ENCODE measurements around the gene GPHN.
"Not testable (repeated sequence)": the region's sequence is repeated elsewhere in the genome, so short reads cannot be mapped to it uniquely, and the experiment has no call there.

GPHN gene

DNA sequence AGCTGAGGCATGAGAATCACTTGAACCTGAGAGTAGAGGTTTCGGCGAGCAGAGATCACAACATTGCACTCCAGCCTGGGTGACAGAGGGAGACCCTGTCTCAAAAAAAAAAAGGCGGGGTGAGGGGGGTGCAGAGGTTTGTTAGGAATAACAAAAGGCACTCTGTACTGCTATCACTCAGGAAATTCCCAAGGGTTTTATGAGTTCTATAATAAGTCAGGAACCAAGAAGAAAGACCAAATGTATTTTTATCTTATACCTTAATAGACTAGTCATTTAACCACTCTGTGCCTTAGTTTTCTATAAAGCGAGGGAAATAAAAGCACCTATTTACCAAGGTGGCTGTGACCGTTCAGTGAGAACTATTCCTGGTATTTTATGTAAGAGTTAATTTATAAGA, 319.2 kb downstream of the GPHN start:
- no peak for DNase-seq

DNA sequence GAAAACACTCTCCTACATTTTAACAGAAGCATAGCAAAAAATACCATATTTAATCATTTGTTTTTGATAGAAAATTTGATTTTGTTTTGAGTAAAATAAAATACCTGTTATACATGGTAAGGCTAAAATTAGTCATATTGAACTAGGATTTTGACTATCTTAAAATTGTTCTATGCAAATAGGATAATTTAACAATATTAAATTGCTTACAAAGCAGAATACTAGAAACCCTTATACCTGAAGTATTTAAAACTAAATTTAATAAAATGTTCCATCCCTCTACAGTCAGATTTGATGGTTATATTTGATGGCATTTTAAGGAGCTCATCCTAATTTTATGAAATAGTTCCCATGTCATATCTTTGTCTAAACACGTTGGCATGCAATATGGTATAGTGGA, 323.2 kb downstream of the GPHN start:
- no peak for DNase-seq

DNA sequence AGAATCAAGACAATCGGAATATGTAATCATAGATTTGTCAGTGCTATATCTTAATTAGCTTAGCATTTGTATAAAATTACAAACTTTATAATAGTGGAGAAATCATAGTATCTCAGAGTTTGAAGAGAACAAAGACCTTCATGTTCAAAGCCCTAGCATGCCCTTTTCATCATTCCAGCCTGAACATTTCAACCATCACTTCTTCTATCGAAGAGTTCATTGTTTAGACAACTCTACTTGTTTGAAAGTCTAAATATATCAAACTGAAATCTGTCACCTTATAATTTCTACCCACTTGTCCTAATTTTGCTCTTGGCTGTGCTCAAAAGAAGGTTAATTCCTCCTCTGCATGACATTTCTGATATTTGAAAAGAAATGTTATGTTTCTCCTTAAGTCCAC, 325.9 kb downstream of the GPHN start:
- no peak for DNase-seq

DNA sequence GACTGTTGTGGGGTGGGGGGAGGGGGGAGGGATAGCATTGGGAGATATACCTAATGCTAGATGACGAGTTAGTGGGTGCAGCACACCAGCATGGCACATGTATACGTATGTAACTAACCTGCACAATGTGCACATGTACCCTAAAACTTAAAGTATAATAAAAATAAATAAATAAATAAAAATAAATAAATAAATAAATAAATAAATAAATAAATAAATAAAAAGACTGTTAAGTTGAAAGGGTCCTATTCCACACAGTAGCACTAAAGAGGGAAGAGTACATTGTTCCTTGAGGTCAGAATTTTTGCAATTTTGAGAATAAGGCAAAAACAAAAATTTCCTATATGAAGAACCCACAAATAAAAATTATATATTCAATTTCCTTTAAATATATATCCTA, 329.5 kb downstream of the GPHN start:
- DNase-seq, result not testable (repeated sequence)

DNA sequence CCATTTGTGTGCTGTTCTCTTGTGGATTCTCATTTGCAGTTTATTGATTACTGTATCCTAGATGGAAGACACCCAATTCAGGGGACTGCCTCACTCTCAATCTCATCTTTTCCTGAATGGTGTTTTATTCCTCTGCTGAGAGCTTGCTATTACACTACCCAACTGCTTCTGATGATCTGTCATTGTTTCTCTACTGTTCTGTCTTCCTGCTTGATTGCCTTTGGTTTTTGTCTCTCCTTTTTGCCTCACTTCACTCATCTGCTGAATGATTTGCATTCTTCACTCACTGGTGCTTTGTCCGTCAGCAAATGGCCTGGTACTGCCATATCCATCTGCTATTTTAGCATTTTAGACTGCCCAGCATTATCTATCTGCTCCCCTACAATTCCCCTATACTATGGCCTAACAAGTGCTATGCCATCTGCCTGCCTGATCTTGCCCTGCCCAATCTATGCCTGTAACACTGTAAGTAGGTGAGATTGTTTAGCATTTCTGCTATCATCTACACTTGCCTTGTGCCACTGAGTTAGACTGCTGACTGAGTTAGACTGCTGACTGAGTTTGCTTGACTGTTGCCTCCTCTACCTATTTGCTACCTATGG, 335.1 kb downstream of the GPHN start:
- DNase-seq, result no peak

DNA sequence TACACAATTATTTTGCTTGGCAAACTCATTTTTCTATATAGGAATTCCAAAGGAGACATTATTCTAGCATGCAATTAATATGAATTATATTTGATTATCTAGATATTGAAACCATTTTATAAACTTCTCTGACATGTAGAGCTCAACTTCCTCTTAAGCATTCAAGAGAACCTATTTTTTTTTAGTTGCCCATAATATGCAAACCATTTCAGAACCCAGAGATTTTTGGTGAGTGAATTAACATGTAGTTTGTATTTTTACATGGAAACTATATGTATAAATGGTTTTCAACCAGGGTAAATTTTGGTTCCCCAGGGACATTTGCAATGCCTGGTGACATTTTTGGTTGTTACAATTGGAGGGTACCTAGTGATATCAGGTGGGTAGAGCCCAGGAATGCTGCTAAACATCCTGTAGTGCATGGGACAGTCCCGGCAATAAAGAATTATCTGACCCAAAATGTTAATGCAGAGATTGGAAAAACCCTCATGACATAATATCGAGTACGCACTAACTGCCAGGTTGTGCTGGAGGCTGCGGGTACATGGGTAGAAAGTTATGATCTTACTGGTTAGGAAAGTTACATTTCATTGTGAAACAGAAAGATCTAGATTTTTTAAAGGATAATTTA, 342.4 kb downstream of the GPHN start:
- DNase-seq, result no peak

DNA sequence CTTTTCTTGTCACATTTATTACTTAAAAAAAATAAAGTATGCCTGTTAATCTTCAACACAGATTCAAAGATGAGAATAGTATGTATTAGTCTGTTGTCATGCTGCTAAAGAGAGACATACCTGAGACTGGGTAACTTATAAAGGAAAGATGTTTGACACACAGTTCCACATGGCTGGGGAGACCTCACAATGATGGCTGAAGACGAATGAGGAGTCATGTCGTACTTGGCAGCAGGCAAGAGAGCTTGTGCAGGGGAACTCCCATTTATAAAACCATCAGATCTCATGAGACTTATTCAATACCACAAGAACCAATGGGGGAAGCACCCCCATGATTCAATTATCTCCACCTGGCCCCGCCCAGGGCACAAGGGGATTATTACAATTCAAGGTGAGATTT, 345.4 kb downstream of the GPHN start:
- DNase-seq, result no peak

DNA sequence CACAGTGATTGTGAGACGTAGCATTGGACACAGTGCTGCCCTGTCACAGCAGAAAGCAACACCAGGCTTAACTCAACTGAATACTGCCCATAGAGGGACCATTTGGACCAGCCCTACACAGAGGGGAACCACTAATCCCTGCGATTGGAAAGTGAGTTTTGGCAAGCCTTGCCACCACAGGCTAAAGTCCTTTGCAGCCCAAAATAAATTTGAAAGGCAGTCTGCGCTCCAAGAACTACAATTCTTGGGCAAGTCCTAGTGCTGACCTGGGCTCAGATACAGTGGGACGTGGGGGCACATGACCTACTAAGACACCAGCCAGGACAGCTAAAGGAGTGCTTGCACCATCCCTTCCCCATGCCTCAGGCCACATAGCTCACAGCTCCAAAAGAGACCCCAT, 349.9 kb downstream of the GPHN start:
- no peak for DNase-seq

DNA sequence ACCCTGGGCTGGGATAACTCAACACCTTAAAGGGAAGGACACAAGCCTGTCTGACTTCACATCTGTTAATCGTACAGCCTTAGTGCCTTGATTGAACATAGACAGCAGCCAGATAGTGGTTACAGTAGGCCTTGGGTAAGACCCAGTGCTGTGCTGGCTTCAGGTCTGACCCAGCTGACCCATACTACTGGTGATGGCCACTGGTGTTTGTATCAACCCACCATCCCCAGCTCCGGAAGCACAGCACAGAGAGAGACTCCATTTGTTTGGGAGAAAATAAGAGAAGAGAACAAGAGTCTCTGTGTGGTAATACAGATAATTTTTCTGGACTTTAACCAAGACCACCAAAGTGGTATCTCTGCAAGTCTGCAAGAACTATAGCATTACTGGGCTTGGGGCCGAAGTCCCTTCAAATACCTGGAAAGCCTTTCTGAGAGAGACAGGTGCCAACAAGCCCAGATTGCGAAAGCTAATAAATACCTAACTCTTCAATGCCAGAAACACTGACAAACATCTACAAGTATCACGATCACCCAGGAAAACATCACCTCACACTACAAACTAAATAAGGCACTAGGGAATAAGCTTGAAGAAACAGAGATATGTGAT, 351.2 kb downstream of the GPHN start:
- no peak for DNase-seq

DNA sequence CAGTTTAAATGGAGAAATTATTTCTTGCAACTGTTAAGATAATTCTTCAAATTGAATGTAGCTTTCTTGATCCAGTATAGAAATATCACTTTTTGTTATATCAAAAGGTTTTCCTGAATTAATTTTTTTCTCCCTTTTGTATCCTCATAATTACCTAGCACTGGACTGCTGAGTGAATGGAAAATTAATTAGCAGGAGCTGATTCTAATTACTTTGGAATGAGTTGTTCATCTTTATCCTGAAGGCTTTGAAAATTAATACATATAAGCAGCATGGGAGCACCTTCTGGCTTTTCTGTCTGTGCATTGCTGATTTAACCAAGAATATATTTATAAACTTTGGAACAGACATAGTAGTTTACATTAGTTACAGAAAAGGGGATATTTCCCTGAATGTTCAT, 373.6 kb downstream of the GPHN start:
- DNase-seq, result no peak

DNA sequence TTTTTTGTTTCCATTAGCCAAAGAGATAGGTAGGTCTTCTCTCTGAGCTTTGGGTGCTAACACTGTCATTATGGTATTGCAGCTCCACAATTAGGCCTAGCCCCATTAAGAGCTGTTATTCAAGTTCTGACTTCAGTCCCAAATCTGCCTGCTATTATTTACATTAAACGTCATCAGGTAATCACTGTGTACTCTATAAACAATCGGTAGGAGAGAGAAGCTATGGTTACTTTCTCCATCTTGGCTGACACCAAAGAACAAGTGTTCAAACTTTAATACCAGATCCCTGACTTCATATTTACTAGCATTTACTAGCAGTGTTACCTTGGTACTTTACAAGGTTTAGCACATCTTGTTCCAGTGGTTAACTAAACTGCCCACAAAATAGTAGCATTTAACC, 376.2 kb downstream of the GPHN start:
- DNase-seq, result no peak

DNA sequence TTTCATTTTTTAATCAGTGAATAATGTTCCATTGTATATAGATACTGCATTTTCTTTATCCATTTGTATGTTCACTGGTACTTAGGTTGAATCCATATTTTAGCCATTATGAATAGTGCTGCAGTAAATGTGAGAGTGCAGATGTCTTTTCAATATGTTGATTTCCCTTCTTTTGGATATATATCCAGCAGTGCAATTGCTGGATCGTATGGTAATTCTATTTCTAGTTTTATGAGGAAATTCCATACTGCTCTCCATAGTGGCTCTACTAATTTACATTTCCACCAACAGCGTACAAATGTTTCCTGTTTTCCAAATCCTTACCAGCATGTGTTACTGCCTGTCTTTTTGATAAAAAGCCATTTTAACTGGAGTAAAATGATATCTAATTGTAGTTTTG, 392.8 kb downstream of the GPHN start:
- DNase-seq, result no peak

DNA sequence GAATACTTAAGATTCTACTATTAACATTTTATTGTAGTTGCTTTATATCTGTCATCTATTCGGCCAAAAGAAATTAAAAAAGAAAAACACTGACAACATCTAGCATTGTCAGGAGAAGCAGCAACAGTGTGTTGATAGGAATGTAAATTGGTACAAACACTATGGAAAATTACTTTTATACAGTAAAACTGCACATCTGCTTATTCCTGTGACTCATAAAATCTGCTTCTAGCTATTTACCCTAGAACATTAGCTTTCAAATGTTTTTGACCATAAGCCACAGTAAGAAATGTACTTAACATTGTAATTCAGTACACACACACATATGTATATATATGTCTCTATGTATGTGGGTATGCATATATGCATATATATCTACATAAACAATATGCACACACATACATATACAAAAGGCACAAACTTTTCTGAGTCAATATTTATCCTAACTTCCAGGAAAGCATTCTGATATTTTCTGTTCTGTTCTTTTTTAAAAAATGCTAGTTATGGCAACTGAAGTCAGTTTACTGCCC, 402.4 kb downstream of the GPHN start:
- no peak for DNase-seq

DNA sequence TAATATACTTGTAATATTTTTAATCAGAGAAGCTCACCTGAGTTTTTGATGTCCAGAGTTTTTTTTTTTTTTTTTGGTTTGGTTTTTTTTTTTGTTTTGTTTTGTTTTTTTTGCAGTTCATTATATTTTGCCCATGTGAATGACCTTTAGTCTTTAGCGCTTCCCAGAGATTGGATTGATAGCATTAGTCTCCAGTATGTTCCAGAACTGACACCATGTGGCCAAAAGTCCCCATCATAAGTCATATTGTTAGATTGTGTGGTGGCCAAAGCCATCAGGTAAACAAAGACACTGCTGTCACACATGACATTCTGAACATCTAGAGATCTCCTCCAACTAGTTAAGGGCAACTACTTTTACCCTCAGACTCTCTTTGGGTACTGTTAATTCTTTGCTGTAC, 408.5 kb downstream of the GPHN start:
- no peak for DNase-seq

DNA sequence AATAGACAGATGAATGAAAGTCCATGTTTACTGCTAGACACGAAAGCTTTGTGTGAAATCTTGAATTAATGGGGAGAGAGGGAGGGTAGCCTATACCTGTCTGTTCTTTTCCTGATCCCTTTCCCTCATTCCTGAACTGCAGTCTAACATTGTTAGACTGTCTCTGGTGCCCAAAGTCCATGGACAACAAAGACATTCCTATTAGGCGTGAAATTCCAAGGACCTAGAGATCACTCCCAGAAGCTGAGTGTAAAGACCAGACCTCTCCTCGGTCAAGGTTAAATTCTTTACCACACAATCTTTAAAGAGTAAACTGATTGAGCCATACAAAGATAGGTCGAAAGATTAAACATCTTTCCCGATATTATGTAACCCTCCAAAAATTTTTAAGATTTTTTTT, 410.6 kb downstream of the GPHN start:
- DNase-seq, result no peak

DNA sequence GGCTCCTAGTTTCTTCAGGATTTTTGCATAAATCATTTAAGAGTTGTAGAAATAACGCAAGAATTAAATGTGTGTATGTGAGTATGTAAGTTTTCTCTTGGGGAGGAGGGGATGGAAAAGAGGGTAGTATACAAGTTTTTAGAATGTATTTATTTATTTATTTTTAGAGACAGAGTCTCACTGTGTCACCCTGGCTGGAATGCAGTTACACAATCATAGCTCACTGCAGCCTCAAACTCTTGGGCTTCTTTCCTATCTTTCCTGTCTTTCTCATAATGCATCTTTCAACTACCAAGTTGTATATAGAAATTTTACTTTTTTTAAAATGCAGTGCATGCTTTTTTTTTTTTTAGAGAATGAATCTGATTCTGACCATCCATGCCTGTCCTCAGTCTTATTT, 412.2 kb downstream of the GPHN start:
- DNase-seq, result no peak

DNA sequence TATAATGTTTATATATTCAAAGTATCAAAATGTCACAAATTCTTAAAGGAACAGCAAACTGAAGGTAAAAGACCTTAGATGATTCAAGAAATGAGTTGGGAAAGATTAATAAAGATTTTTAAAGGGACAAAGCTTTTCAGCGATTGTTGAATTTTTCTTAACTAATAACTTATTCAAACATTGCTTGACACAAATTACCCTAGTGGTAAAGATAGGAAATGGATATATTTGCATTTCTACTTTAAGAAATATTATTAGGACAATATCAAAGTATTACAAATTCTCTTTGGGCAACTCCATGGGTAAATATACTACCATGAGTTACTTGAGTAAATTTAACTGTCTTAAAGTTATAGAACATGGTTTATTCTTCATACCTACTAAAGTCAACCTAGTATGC, 415.3 kb downstream of the GPHN start:
- no peak for DNase-seq

DNA sequence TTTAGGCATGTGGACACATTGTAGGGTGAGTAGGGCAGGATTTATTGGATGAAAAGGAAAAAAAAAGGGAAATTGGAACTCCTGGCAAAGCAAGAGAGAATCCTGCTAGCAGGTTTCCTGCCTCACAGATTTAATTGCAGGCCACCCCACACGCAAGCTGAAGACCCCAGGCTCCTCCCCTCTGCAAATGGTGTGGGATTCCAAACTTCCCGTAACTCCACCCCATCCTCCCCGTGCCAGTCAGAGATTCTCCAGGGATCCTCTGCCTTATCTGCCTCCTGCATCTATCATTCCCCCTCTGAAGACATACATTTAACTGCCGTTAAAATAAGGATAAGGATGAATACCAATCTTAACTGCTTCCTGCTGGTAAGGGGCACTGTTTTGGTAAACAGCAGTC, 431.5 kb downstream of the GPHN start:
- DNase-seq, result no peak

DNA sequence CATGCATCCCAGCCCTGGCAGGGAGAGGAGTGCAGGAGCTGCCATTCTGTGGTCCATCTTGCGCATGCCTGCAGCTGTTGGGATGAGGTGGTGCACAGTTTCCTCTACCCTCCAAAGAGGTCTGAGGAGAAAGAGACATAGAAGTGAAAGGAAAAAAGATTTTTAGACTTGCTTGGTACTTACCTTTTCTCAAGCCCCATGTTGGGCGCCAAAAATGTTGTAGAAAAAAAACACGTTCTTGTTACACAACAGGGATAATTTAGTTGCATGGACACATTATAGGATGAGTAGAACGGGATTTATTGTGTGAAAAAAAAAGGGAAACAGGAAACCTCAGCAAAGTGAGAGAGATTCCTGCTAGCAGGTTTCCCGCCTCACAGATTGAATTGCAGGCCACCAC, 436.9 kb downstream of the GPHN start:
- no peak for DNase-seq

DNA sequence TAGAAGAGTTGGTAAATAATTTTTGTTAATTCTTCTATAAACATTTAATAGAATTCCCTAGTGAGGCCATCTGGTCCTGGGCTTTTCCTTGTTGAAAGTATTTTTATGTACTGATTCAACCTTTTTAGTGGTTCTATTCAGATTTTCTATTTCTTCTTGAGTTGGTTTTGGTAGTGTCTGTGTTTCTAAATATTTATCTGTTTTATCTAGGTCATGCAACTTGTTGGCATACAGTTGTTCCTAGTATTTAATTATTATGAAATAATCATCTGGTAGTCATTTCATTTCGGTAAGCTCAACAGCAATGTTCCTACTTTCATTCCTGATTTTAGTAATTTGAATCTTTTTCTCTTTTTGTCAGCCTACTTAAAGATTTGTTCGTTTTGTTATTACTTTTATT, 447.2 kb downstream of the GPHN start:
- no peak for DNase-seq

DNA sequence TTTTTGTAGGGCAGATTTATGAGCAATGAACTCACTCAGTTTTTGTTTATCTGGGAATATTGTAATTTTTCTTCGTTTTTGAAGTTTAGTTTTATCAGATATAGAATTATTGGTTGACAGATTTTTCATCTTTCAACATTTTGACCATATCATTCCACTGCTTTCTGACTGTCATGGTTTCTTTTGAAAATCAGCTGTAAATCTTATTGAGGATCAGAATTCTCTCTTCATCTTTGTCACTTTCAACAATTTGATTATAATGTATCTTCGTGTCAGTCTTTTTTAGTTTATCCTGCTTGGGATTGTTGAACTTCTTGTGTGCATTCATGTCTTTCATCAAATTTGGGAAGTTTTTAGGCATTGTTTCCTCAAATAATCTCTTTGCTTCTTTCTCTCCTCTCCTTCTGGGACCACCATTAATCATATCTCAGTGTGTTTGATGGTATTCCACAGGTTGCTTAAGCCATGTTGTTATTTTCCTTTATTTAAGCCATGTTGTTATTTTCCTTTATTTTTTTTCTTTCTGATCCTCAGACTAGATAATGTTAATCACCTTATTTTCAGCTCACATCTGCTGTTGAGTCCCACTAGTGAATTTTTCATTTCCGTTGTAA, 451.6 kb downstream of the GPHN start:
- DNase-seq, result no peak

DNA sequence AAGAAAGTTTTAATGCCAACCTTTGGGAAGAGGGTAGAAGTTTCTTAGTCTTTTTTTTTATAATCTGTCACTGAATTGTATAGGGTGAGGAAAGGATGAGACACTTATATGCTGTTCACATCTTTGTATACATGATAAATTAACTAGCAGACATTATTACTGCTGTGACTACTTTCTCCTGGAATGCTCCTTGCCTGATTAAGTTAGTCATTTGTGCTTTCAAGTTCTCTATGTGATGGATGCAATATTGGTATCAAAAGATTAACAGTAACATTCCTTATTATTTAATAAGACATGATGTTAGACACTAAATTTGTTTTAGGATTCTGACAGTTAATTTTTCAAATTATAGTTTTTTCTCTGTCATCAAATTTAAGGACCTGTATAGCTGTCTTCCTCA, 457.9 kb downstream of the GPHN start:
- DNase-seq, result no peak

DNA sequence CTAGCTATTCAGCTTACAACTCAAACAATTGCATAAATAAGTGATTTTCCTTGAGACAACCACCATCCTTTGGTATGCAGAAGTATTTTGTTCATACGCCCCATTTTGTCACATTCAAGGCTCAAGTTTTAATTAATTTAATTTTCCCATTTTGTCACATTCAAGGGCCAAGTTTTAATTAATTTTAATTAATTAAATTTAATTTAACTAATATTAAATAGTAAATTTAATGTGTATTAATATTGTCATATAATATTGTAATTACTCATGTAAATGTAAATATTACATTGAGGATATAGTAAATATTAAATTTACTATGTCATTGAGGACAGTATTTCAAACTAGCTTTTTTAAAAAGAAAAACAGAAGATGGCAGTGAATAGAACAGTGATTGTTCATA, 464.5 kb downstream of the GPHN start:
- DNase-seq, result no peak

DNA sequence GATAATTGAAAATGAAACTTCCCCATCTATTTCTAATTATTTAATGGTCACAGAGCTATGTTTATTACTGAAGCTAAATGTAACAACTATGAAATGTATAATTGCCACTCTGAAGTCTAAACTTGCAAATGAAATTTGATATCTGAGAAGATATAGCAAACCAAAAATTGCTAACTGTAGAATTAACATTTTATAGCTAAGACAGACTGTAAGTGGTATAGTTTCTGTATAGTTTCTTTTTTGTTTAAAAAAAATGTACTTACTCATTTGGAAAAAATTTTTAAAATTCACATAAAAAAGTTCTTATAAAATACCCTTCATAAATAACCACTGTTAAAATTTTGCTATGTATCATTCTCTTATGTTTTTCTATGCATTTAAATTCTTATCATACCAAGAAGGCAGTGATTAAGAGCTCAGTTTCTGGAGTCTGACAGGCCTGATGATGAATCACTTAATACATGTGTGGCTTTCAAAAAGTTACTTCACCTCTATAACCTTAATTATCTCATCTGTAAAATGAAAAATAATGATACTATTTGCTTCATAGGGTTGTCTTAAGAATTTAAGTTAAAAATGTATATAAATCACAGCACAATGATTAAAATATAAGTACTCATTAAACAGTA, 466.6 kb downstream of the GPHN start:
- DNase-seq, result no peak

All from NCI-H748 treated with DMSO at 0.1 percent for 48 hours (cell line).